ENCODE results near the gene ADORA1.
A peak's percentile ranks its signal among the peaks of the same experiment; 100 is the strongest.

Gene ADORA1

GRCh38 chr1:203196371-203196770 lies 68.8 kb downstream of the ADORA1 start:
- no peak for DNase-seq

GRCh38 chr1:203197625-203198024 lies 70.1 kb downstream of the ADORA1 start:
- peak; percentile 83 for DNase-seq

GRCh38 chr1:203199002-203199401 lies 71.5 kb downstream of the ADORA1 start:
- no peak for DNase-seq

- no peak for DNase-seq
These were observed 71.9 kb downstream of the ADORA1 start for GRCh38 chr1:203199481-203199815.

GRCh38 chr1:203199816-203200571 lies 72.5 kb downstream of the ADORA1 start:
- DNase-seq: no peak

- no peak for DNase-seq
These were observed 73.4 kb downstream of the ADORA1 start for GRCh38 chr1:203200916-203201315.

GRCh38 chr1:203201516-203202205 lies 74.1 kb downstream of the ADORA1 start:
- DNase-seq: no peak

GRCh38 chr1:203202431-203203245 lies 75.1 kb downstream of the ADORA1 start:
- peak; percentile 54 for DNase-seq

GRCh38 chr1:203204756-203205155 lies 77.2 kb downstream of the ADORA1 start:
- no peak for DNase-seq

- DNase-seq: no peak
These were observed 78.7 kb downstream of the ADORA1 start for GRCh38 chr1:203206129-203206687.

GRCh38 chr1:203207751-203208150 lies 80.2 kb downstream of the ADORA1 start:
- DNase-seq: no peak

- DNase-seq: no peak
These were observed 80.7 kb downstream of the ADORA1 start for GRCh38 chr1:203208181-203208580.

GRCh38 chr1:203210350-203210749 lies 82.8 kb downstream of the ADORA1 start:
- DNase-seq: no peak

- DNase-seq: no peak
These were observed 83.5 kb downstream of the ADORA1 start for GRCh38 chr1:203210988-203211387.

- no peak for DNase-seq
These were observed 84.3 kb downstream of the ADORA1 start for GRCh38 chr1:203211812-203212211.

- DNase-seq: no peak
These were observed 85.6 kb downstream of the ADORA1 start for GRCh38 chr1:203213126-203213525.

GRCh38 chr1:203214871-203215270 lies 87.3 kb downstream of the ADORA1 start:
- DNase-seq: no peak

- DNase-seq: no peak
These were observed 88.0 kb downstream of the ADORA1 start for GRCh38 chr1:203215573-203215972.

GRCh38 chr1:203216274-203217138 lies 89.0 kb downstream of the ADORA1 start:
- peak; percentile 58 for DNase-seq

Measured in EL (cell line).